ENCODE measurements around the gene USP17L22. TPM values are rescaled to one million over a fixed set of nuclear protein-coding genes. Genes with fewer than 3 reads are reported as not detected.
"Not testable (repeated sequence)": the region's sequence is repeated elsewhere in the genome, so short reads cannot be mapped to it uniquely, and the experiment has no call there.

The USP17L22 gene
- total RNA-seq: not detected

- POLR2A ChIA-PET; H3K27me3 Mint-ChIP-seq; H3K27ac Mint-ChIP-seq; CTCF ChIA-PET; H3K4me3 Mint-ChIP-seq; intact Hi-C loops (cut with micrococcal nuclease); H3K36me3 Mint-ChIP-seq; H3K4me1 Mint-ChIP-seq (ENCODE audit: low read depth); H3K9me3 Mint-ChIP-seq; DNase-seq: not testable (repeated sequence)
Observed at GRCh38 chr4:9267319-9267718, at the start of gene USP17L22. Gene USP17L22, plus strand, starts transcription at chr4:9267619. Its CDS starts 0 bp downstream, at chr4:9267619.

DNA sequence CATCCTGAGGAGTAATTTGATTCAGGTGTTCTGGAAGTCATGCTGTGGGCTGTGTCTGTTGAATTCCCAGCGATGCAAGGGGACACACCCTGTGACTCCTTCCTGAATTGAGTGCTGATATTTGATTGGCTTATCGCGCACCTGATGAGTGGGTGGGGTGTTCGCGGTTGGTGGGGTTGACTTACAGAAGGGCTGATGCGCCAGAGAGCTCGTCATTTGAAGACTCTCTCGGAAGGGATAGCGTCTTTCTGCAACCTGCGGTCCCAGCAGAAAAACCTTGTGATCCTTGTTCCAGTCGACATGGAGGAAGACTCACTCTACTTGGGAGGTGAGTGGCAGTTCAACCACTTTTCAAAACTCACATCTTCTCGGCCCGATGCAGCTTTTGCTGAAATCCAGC is 47.6 kb upstream of the USP17L22 start, which contains the start of gene USP17L12:
Gene USP17L12, plus strand, starts transcription at position 301 of the 400 bp plus-strand sequence. Its CDS starts 0 bp downstream, at position 301.
- H3K4me1 Mint-ChIP-seq (ENCODE audit: low read depth); POLR2A ChIA-PET; H3K9me3 Mint-ChIP-seq; H3K4me3 Mint-ChIP-seq; H3K27me3 Mint-ChIP-seq; H3K36me3 Mint-ChIP-seq; intact Hi-C loops (cut with micrococcal nuclease); DNase-seq; CTCF ChIA-PET; H3K27ac Mint-ChIP-seq: not testable (repeated sequence)

GRCh38 chr4:9224596-9224995 is 42.8 kb upstream of the USP17L22 start, which contains the start of gene USP17L13:
Gene USP17L13, plus strand, starts transcription at chr4:9224896. Its CDS starts 0 bp downstream, at chr4:9224896.
- H3K36me3 Mint-ChIP-seq; H3K4me1 Mint-ChIP-seq (ENCODE audit: low read depth); H3K27ac Mint-ChIP-seq; POLR2A ChIA-PET; H3K4me3 Mint-ChIP-seq; DNase-seq; H3K9me3 Mint-ChIP-seq; CTCF ChIA-PET; H3K27me3 Mint-ChIP-seq; intact Hi-C loops (cut with micrococcal nuclease): not testable (repeated sequence)

- intact Hi-C loops (cut with micrococcal nuclease); H3K4me1 Mint-ChIP-seq (ENCODE audit: low read depth); CTCF ChIA-PET; H3K27me3 Mint-ChIP-seq; H3K9me3 Mint-ChIP-seq; H3K4me3 Mint-ChIP-seq; H3K36me3 Mint-ChIP-seq; DNase-seq; H3K27ac Mint-ChIP-seq; POLR2A ChIA-PET: not testable (repeated sequence)
Observed at GRCh38 chr4:9230249-9230648, 37.2 kb upstream of the USP17L22 start.

- H3K9me3 Mint-ChIP-seq; H3K4me3 Mint-ChIP-seq; POLR2A ChIA-PET; H3K27ac Mint-ChIP-seq; H3K36me3 Mint-ChIP-seq; CTCF ChIA-PET; intact Hi-C loops (cut with micrococcal nuclease); DNase-seq; H3K27me3 Mint-ChIP-seq; H3K4me1 Mint-ChIP-seq (ENCODE audit: low read depth): not testable (repeated sequence)
Observed at GRCh38 chr4:9234085-9234484, 33.3 kb upstream of the USP17L22 start, which contains the start of gene USP17L15. Gene USP17L15, plus strand, starts transcription at chr4:9234385. Its CDS starts 0 bp downstream, at chr4:9234385.

GRCh38 chr4:9238461-9238860 is 29.0 kb upstream of the USP17L22 start:
- H3K36me3 Mint-ChIP-seq; POLR2A ChIA-PET; CTCF ChIA-PET; H3K9me3 Mint-ChIP-seq; H3K27ac Mint-ChIP-seq; intact Hi-C loops (cut with micrococcal nuclease); H3K4me1 Mint-ChIP-seq (ENCODE audit: low read depth); H3K27me3 Mint-ChIP-seq; H3K4me3 Mint-ChIP-seq: not testable (repeated sequence)
- DNase-seq: peak; percentile 9

DNA sequence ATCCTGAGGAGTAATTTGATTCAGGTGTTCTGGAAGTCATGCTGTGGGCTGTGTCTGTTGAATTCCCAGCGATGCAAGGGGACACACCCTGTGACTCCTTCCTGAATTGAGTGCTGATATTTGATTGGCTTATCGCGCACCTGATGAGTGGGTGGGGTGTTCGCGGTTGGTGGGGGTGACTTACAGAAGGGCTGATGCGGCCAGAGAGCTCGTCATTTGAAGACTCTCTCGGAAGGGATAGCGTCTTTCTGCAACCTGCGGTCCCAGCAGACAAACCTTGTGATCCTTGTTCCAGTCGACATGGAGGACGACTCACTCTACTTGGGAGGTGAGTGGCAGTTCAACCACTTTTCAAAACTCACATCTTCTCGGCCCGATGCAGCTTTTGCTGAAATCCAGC is 23.8 kb upstream of the USP17L22 start, which contains the start of gene USP17L17:
Gene USP17L17, plus strand, starts transcription at position 301 of the 400 bp plus-strand sequence. Its CDS starts 0 bp downstream, at position 301.
- H3K27me3 Mint-ChIP-seq; DNase-seq; H3K27ac Mint-ChIP-seq; H3K9me3 Mint-ChIP-seq; H3K36me3 Mint-ChIP-seq; intact Hi-C loops (cut with micrococcal nuclease); H3K4me3 Mint-ChIP-seq; POLR2A ChIA-PET; H3K4me1 Mint-ChIP-seq (ENCODE audit: low read depth); CTCF ChIA-PET: not testable (repeated sequence)

- H3K27me3 Mint-ChIP-seq; H3K36me3 Mint-ChIP-seq; POLR2A ChIA-PET; CTCF ChIA-PET; H3K9me3 Mint-ChIP-seq; H3K27ac Mint-ChIP-seq; intact Hi-C loops (cut with micrococcal nuclease); H3K4me1 Mint-ChIP-seq (ENCODE audit: low read depth); H3K4me3 Mint-ChIP-seq: not testable (repeated sequence)
- peak; percentile 6 for DNase-seq
Observed at GRCh38 chr4:9247953-9248680, 19.3 kb upstream of the USP17L22 start, which contains the start of gene USP17L18. Gene USP17L18, plus strand, starts transcription at chr4:9248630. Its CDS starts 0 bp downstream, at chr4:9248630.

DNA sequence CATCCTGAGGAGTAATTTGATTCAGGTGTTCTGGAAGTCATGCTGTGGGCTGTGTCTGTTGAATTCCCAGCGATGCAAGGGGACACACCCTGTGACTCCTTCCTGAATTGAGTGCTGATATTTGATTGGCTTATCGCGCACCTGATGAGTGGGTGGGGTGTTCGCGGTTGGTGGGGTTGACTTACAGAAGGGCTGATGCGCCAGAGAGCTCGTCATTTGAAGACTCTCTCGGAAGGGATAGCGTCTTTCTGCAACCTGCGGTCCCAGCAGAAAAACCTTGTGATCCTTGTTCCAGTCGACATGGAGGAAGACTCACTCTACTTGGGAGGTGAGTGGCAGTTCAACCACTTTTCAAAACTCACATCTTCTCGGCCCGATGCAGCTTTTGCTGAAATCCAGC is 14.3 kb upstream of the USP17L22 start, which contains the start of gene USP17L19:
Gene USP17L19, plus strand, starts transcription at position 301 of the 400 bp plus-strand sequence. Its CDS starts 0 bp downstream, at position 301.
- POLR2A ChIA-PET; H3K4me1 Mint-ChIP-seq (ENCODE audit: low read depth); CTCF ChIA-PET; H3K27me3 Mint-ChIP-seq; H3K9me3 Mint-ChIP-seq; DNase-seq; H3K36me3 Mint-ChIP-seq; H3K4me3 Mint-ChIP-seq; H3K27ac Mint-ChIP-seq; intact Hi-C loops (cut with micrococcal nuclease): not testable (repeated sequence)

DNA sequence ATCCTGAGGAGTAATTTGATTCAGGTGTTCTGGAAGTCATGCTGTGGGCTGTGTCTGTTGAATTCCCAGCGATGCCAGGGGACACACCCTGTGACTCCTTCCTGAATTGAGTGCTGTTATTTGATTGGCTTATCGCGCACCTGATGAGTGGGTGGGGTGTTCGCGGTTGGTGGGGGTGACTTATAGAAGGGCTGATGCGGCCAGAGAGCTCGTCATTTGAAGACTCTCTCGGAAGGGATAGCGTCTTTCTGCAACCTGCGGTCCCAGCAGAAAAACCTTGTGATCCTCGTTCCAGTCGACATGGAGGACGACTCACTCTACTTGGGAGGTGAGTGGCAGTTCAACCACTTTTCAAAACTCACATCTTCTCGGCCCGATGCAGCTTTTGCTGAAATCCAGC is 9.6 kb upstream of the USP17L22 start, which contains the start of gene USP17L20:
Gene USP17L20, plus strand, starts transcription at position 301 of the 400 bp plus-strand sequence. Its CDS starts 0 bp downstream, at position 301.
- H3K36me3 Mint-ChIP-seq; POLR2A ChIA-PET; H3K27me3 Mint-ChIP-seq; H3K4me3 Mint-ChIP-seq; H3K4me1 Mint-ChIP-seq (ENCODE audit: low read depth); intact Hi-C loops (cut with micrococcal nuclease); DNase-seq; H3K9me3 Mint-ChIP-seq; H3K27ac Mint-ChIP-seq; CTCF ChIA-PET: not testable (repeated sequence)

- H3K36me3 Mint-ChIP-seq; intact Hi-C loops (cut with micrococcal nuclease); H3K27me3 Mint-ChIP-seq; H3K27ac Mint-ChIP-seq; POLR2A ChIA-PET; DNase-seq; H3K9me3 Mint-ChIP-seq; CTCF ChIA-PET; H3K4me3 Mint-ChIP-seq; H3K4me1 Mint-ChIP-seq (ENCODE audit: low read depth): not testable (repeated sequence)
Observed at GRCh38 chr4:9262572-9262971, 4.8 kb upstream of the USP17L22 start, which contains the start of gene USP17L21. Gene USP17L21, plus strand, starts transcription at chr4:9262872. Its CDS starts 0 bp downstream, at chr4:9262872.

DNA sequence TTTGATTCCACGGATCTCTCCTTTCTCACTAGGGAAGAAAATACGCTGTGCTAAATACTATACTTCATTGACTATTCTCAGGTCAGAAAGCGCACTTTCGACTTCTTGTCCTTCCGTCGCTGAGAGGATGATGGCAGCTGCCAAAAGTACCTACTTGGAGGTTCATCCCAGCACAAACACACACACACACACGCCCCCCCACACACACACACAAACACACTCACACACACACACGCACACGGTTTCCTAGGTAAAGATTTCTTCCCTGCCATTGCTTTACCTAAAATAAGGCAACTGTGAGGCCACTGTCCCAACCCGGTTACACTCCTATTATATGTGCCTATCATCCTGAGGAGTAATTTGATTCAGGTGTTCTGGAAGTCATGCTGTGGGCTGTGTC is 4.3 kb downstream of the USP17L22 start:
- POLR2A ChIA-PET; H3K27me3 Mint-ChIP-seq; H3K36me3 Mint-ChIP-seq; H3K4me3 Mint-ChIP-seq; H3K9me3 Mint-ChIP-seq; CTCF ChIA-PET; H3K4me1 Mint-ChIP-seq (ENCODE audit: low read depth); H3K27ac Mint-ChIP-seq; intact Hi-C loops (cut with micrococcal nuclease): not testable (repeated sequence)
- DNase-seq: peak; percentile 11
